Spleen (tissue), 7 donors: ENCODE results near the gene PRR16.

Experiments used
- POLR2A ChIP-seq, 3 donors: fragments of 450-650 bp; IDR thresholded peaks; one replicate each; pipeline ENCODE4 v1.5.1; 2017; ENCODE audit warnings: antibody characterized with exemption in 3 of 3, mild to moderate bottlenecking in 1 of 3
- POLR2AphosphoS5 ChIP-seq, 3 donors: sonication (generic); formaldehyde crosslinking; IDR thresholded peaks; one replicate each; pipeline ENCODE4 v1.5.1; 2017; ENCODE audit warnings: antibody characterized with exemption in 3 of 3
- TF ChIP-seq, protein P1 (sequence below), 11 experiments: fragments of 200-600 bp in 7 of 11; fragments of 450-650 bp in 4 of 11; sonication (generic) in 4 of 11; IDR thresholded peaks in 8 of 11; conservative IDR thresholded peaks in 3 of 11; 1 replicate in 7 of 11; 2 replicates in 4 of 11; pipeline versions ENCODE4 v1.4.0 to v1.8.0; 2016 to 2021; ENCODE audit warnings: antibody characterized with exemption in 11 of 11, inconsistent platforms in 4 of 11, mild to moderate bottlenecking in 1 of 11
- donor health status: DM: no; HTN: no; CAD: no; lungs with moderate emphysema.
- donor health status: DM: no; HTN: no; CAD: no.
- donor health status: DM: no; HTN: no; CAD: no.

GRCh38 chr5:120454094-120454798 lies 9.9 kb upstream of the PRR16 start:
- TF ChIP-seq, protein P1, sequence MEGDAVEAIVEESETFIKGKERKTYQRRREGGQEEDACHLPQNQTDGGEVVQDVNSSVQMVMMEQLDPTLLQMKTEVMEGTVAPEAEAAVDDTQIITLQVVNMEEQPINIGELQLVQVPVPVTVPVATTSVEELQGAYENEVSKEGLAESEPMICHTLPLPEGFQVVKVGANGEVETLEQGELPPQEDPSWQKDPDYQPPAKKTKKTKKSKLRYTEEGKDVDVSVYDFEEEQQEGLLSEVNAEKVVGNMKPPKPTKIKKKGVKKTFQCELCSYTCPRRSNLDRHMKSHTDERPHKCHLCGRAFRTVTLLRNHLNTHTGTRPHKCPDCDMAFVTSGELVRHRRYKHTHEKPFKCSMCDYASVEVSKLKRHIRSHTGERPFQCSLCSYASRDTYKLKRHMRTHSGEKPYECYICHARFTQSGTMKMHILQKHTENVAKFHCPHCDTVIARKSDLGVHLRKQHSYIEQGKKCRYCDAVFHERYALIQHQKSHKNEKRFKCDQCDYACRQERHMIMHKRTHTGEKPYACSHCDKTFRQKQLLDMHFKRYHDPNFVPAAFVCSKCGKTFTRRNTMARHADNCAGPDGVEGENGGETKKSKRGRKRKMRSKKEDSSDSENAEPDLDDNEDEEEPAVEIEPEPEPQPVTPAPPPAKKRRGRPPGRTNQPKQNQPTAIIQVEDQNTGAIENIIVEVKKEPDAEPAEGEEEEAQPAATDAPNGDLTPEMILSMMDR (IDR thresholded peaks at IDR 0.05 in 8 of 11, conservative IDR thresholded peaks at IDR 0.05 in 3 of 11) = no peak
- TF ChIP-seq POLR2A (IDR thresholded peaks at IDR 0.05) (no peak), POLR2AphosphoS5 (IDR thresholded peaks at IDR 0.05) (no peak)
